GM19023 (cell line): ENCODE results near the gene SLC39A9.

Experiments used
- ATAC-seq: cut with Tn5 transposase; IDR thresholded peaks from one replicate; pipeline ENCODE4 v1.9.1; 2021; ENCODE audit warnings: mild to moderate bottlenecking, moderate library complexity; ENCODE audit not compliant: unreplicated experiment

The SLC39A9 gene

DNA sequence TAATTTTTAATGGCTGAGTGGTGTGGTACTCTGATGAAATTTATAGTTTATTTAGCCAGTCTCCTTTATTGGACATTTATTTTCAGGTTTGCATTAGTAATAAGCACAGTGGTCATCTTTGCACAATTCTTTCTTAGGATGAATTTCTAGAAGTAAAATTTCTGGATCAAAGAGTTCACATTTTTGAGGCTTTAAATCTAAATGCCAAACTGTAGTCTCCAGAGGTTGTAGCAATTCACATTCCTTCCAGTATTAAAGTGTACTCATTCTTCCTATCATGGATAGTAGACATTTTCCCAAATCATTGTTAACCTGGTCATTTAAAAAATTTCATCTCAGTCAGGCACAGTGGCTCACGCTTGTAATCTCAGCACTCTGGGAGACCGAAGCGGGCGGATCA, 24.8 kb downstream of the SLC39A9 start:
- ATAC-seq = no peak

DNA sequence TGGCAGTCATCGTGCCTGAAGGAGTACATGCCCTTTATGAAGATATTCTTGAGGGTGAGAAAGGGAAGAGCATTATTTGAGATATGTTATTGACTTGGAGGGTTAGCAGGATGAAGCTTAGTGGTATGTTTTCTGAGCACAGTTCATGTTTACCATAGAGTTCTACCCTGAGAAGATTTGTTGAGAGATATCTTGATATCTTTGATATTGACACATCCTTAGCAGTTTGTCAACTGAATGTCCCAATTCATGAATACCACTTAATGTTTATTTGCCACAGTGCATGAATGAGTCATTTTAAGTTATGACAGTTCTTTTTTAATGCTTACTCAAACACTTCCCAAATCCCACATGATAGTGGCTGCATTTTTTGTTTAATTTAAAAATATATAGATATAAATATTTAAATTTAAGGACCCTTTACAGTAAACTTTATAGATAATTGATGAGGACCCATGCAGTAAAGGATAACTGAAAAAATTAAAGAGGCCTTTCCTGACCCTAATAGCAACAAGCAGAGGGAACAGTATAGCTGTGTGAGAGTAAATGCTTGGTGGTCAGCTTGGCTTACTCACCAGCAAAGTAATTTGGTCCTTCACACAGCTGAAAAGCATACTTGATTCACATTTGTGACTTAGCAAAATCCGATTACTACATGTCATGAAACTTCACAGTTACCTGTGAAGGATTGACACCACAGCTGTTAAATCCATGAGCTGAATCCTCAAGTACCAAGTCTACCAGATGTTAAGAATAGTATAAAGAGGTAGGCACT, 25.8 kb downstream of the SLC39A9 start:
- ATAC-seq = no peak

DNA sequence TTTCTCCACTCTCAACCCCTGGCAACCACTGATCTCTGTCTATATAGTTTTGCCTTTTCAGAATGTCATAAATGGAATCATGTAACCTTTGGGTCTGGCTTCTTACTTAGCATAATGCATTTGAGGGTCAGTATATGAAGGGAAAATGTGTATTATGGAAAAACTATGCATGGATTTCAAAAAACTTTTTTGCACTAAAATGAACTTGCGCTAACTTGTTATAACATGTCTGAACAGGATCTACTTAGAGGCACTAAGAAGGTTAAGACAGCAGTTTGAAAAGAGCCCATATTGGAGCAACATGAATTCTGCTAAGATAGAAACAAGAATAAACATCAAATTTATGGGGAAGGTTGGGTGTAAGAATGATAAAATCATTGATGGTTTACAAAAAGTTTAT, 29.1 kb downstream of the SLC39A9 start:
- no peak for ATAC-seq

DNA sequence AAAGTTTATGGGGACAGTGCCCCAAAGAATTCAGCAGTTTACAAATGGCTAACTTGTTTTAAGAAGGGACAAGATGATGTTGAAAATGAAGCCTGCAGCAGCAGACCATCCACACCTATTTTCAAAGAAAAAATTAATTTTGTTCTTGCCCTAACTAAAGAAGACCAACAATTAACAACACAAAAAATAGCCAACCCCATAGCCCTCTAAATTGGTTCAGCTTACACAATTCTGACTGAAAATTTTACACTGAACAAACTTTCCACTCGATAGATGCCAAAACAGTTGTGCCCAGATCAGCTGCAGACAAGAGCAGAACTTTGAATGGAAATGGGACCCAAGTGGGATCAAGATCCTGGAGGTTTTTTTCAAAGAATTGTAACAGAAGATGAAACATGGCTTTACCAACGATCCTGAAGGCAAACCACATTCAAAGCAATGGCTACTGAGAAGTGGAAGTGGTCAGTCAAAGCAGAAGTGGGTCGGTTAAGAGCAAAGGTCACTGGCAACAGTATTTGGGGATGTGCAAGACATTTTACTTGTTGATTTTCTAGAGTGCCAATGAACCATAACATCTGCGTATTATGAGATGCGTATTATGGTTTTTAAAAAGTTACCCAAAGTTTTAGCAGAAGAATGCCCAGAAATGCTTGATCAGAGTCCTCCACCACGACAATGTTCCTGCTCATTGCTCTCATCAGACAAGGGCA, 30.0 kb downstream of the SLC39A9 start:
- ATAC-seq = peak; percentile 78

- ATAC-seq = no peak
Observed at GRCh38 chr14:69429643-69430042, 31.2 kb downstream of the SLC39A9 start.

- no peak for ATAC-seq
Observed at GRCh38 chr14:69430306-69430939, 31.9 kb downstream of the SLC39A9 start.

DNA sequence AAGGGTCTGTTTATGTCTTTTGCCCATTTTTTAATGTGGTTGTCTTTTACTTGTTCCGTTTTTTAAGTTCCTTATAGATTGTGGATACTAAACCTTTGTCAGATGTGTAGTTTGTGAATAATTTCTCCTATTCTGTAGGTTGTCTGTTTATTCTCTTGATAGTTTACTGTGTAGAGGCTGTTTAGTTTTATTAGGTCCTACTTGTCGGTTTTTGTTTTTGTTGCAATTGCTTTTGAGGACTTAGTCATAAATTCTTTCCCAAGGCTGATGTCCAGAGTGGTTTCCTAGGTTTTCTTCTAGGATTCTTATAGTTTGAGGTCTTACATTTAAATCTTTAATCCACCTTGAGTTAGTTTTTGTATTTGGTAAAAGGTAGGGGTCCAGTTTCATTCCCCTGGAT, 33.9 kb downstream of the SLC39A9 start:
- no peak for ATAC-seq

DNA sequence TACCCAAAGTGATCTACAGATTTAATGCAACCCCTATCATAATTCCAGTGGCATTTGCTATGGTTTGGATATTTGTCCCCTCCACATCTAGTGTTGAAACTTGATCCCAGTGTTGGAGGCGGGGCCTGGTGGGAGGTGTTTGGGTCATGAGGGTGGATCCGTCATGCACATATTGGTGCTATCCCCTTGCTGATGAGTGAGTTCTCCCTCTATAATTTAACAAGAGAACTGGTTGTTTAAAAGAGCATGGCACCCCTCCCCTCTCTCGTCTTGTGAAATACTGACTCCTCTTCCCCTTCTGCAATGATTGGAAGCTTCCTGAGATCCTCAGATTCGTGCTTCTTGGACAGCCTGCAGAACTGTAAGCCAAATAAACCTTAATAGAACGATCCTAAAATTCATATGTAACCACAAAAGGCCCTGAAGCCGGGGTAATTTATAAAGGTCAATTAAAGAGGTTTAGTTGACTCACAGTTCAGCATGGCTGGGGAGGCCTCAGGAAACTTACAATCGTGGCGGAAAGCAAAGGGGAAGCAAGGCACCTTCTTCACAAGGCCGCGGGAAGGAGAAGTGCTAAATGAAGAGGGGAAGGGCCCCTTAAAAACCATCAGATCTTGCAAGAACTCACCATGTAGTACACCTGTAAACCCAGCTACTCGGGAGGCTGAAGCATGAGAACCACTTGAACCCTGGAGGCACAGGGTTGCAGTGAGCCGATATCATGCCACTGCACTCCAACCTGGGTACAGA, 41.2 kb downstream of the SLC39A9 start:
- ATAC-seq = no peak

DNA sequence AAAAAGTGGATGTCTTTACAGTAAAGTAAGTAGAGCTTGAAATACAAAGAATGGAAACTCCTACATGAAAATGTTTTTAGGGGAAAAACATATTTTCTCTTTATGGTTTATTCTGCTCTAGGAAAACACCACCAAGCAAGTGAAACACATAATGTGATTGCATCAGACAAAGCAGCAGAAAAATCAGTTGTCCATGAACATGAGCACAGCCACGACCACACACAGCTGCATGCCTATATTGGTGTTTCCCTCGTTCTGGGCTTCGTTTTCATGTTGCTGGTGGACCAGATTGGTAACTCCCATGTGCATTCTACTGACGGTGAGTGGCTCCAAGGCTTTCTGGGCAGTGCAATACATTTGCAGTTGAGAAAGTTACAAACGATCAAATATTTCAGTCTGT, 43.5 kb downstream of the SLC39A9 start:
- ATAC-seq = peak; percentile 81

DNA sequence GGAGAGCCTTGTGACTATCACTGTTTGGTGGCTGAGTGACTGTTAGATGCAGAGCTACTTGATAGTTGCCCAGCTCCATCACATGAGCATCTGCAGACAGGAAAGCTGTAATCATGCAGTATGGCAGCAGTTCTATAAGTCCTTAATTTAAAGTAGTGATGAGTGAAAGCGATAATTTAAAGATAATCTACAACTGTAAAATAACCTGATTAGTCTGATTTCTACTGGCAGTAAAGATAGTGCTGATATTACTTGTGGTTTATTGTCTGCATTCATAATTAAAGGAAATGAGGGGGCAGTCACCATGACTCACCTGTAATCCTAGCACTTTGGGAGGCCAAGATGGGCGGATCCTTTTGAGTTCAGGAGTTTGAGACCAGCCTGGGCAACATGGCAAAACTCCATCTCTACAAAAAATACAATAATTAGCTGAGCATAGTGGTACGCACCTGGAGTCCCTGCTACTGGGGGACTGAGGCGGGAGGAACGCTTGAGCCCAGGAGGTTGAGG, 44.9 kb downstream of the SLC39A9 start:
- ATAC-seq = no peak

GRCh38 chr14:69449216-69449615, 50.7 kb downstream of the SLC39A9 start:
- no peak for ATAC-seq

- ATAC-seq = no peak
Observed at GRCh38 chr14:69451941-69452340, 53.4 kb downstream of the SLC39A9 start.

DNA sequence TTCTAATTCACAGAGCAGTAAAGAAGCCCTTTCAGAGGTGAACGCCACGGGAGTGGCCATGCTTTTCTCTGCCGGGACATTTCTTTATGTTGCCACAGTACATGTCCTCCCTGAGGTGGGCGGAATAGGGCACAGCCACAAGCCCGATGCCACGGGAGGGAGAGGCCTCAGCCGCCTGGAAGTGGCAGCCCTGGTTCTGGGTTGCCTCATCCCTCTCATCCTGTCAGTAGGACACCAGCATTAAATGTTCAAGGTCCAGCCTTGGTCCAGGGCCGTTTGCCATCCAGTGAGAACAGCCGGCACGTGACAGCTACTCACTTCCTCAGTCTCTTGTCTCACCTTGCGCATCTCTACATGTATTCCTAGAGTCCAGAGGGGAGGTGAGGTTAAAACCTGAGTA, 59.9 kb downstream of the SLC39A9 start:
- ATAC-seq = no peak

- ATAC-seq = no peak
Observed at GRCh38 chr14:69459122-69459521, 60.6 kb downstream of the SLC39A9 start.

- ATAC-seq = no peak
Observed at GRCh38 chr14:69460093-69460701, 61.7 kb downstream of the SLC39A9 start.

DNA sequence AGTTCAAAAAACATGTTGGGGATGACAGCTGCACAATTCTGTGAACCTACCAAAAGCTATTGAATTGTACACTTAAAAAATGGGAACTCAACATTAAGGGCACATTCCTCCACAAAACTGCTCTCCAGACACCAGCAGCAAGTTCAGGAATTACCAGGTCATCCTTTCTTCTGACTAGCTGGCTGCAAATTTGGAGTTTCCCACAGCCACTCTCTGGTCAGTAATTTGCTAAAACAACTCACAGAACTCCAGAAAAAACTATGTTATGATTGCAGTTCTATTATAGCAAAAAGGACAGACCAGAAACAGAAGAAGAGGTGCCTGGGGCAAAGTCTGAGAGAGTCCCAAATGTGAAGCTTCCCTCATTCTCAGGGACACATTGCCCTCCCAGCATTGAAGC, 65.9 kb downstream of the SLC39A9 start:
- ATAC-seq = no peak

DNA sequence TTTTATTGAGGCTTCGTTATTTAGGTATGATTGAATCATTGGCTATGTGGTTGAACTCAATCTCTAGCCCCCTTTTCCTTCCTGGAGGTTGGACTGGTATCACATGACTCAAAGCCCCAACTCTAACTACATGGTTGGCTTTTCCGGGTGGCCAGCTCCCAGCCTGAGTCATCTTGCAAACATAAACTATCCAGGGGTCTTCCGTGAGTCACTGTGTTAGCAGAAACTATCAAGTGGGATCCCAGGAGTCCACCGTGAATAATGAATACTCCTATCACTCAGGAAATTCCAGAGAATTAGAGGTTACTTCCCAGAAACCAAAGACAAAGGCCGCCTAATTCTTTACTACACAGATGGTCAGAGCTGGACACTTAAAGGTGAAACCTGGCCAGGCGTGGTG, 66.3 kb downstream of the SLC39A9 start:
- no peak for ATAC-seq

DNA sequence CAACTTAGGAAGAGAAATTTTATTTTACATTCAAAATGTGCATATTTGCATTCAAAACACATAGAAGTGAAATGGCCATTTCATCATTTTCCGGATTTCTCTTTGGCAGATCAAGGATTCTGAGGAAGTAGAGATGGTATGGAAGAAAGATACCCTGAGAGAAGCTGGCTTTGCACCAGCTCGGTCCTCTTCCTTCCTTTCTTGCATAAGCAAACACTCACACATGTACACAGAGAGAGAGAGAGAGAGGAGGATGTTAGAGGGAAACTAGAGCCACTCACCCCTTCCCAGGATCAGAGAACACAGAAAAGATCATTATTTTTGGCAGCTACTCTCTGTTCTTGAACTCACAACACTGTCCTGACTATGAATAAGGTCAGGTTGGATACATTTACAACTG, 70.5 kb downstream of the SLC39A9 start:
- ATAC-seq = no peak

DNA sequence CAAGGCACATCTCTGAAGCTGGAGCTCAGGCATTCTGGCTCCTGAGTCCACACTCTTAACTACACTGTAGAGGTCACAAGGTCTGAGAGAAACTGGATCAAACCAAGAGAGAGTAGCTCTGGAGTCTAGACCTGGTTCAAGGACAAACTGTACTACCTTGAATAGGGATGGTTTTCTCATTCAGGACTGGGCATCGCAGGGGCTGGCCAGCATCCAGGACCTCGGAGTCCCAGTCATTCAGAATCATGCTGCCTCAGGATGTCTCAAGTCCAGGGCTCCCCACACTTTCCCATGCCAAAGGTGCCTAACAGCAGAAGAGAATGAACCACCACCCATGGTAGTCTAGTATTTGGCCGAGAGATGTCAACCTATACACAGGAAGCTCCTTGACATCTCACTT, 72.9 kb downstream of the SLC39A9 start:
- ATAC-seq = no peak

GRCh38 chr14:69471916-69472315, 73.4 kb downstream of the SLC39A9 start:
- no peak for ATAC-seq

DNA sequence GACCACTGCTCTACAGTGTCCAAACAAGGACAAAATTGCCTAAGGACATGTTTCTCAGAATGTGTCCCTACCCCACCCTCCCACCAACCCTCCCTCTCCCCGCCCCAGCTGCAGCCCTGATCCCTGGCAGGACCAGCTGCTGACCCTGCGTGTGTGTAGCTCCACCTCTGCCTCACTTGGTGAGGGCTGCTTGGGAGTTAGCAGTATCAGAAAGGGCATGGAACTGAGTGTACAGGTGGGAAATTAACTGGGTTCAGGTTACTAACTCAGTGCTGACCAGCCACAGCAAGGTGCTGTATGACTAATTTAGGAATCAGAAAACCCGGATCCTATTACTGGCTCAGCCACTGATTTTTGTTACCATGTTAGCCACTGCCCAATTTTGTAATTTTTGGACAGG, 74.8 kb downstream of the SLC39A9 start:
- ATAC-seq = no peak
